Adipocyte (in vitro differentiated cells): ENCODE data around the gene WDTC1.
"Not testable (repeated sequence)": the region's sequence is repeated elsewhere in the genome, so short reads cannot be mapped to it uniquely, and the experiment has no call there.

ENCODE experiments used
- DNase-seq: peaks from one replicate; pipeline ENCODE4 v3.0.0-alpha.2; 2015; ENCODE audit warnings: low read depth
- H3K27me3 ChIP-seq: replicated peaks from 2 replicates; pipeline ENCODE4 v1.7.0; 2013; ENCODE audit warnings: mild to moderate bottlenecking, low read length, moderate library complexity; ENCODE audit not compliant: control insufficient read depth, insufficient read depth
- H3K36me3 ChIP-seq: 2 replicates; pipeline ENCODE4 v1.7.0; 2013; ENCODE audit warnings: low read length, mild to moderate bottlenecking, moderate library complexity; ENCODE audit not compliant: control insufficient read depth, insufficient read depth, severe bottlenecking
- H3K4me1 ChIP-seq: 2 replicates; pipeline ENCODE4 v1.7.0; 2013; ENCODE audit warnings: mild to moderate bottlenecking, low read length, moderate library complexity; ENCODE audit not compliant: control insufficient read depth, insufficient read depth
- H3K4me3 ChIP-seq: 2 replicates; pipeline ENCODE4 v1.7.0; 2013; ENCODE audit warnings: mild to moderate bottlenecking, low read length, moderate library complexity
- H3K9ac ChIP-seq: 2 replicates; pipeline ENCODE4 v1.7.0; 2013; ENCODE audit warnings: mild to moderate bottlenecking, low read length, moderate library complexity
- H3K9me3 ChIP-seq: 2 replicates; pipeline ENCODE4 v1.7.0; 2013; ENCODE audit warnings: mild to moderate bottlenecking, low read length, moderate library complexity; ENCODE audit not compliant: control insufficient read depth

WDTC1 gene

GRCh38 chr1:27234049-27234882 is at the start of gene WDTC1:
WDTC1 (plus strand) TSS chr1:27234632; CDS start chr1:27261055, 26,423 bp downstream.
- Histone ChIP-seq H3K9me3 (no peaks in the 10 kb centered on the region), H3K36me3 (no peaks in the 10 kb centered on the region), H3K9ac (peak within 1 kb of the TSS; percentile 73), H3K4me1 (peaks cover 11% of the 10 kb centered on the region), H3K27me3 (no peaks in the 10 kb centered on the region), H3K4me3 (peak within 1 kb of the TSS; percentile 82)
- peak; percentile 99 for DNase-seq

DNA sequence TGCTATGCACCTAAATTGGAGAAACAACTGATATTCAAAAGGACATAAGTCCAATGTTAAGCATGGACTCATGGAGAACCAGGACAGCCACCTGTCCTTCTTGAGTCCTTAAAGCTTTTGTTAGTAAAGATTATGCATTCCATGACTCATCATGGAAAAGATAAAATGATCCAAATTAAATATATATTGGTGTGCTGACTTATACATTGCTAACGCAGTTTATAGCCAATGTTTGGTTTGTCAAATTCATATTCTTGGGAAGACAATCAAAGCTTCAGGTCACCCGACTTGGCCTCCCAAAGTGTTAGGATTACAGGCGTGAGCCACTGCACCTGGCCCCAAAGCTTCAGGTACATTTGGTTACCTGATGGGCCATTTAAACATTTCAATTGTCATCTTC is 49.8 kb upstream of the WDTC1 start:
- peaks cover 16% of the 10 kb centered on the region for H3K9me3 ChIP-seq
- DNase-seq: not testable (repeated sequence)

DNA sequence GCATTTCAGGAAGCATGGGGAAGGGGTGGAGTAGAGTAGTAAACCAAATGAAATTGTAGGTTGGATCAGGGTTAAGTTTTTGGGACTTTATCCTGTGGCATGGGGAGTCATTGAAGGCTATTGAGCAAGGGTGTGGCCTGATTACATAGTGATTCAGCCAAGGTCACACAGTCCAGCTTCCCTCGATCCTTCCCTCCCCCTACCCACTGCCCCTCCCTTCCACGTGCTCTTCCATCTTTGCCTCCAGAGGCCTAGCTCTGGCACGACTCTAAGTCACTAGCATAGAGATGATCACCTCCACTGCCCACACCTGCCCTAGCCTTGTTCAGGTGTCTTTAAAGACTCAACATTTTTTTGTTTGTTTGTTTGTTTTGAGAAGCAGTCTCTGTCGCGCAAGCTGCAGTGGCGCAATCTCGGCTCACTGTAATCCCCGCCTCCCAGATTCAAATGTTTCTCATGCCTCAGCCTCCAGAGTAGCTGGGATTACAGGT is 42.3 kb upstream of the WDTC1 start:
- no peak for DNase-seq
- Histone ChIP-seq H3K36me3 (no peaks in the 10 kb centered on the region), H3K4me1 (peaks cover 11% of the 10 kb centered on the region), H3K4me3 (no peak overlapping the region), H3K27me3 (no peaks in the 10 kb centered on the region), H3K9ac (no peak overlapping the region), H3K9me3 (no peaks in the 10 kb centered on the region)

More for the DNA sequence above, 49.8 kb upstream of the WDTC1 start:
- H3K9ac ChIP-seq, H3K4me1 ChIP-seq, H3K4me3 ChIP-seq, H3K27me3 ChIP-seq, H3K36me3 ChIP-seq: not testable (repeated sequence)

DNA sequence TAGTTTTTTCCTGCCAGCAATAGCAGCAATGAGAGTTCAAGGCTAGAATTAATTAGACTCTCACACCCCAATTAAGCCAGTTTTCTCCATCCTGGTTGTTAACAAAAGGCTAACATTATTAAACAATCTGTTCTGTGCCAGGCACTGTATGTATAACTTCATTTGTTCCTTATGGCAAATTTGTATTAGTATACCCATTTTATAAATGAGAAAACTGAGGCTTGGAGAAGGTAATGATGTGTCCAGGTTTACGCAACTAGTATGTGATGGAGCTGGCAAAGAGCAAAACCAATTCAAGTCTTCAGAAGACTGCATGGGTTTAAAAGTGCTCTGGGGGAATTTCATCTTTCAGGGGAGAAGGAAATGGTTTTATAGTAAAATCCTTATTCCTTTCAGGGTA is 41.2 kb upstream of the WDTC1 start:
- no peaks in the 10 kb centered on the region for H3K36me3 ChIP-seq
- H3K9me3 ChIP-seq: no peaks in the 10 kb centered on the region

DNA sequence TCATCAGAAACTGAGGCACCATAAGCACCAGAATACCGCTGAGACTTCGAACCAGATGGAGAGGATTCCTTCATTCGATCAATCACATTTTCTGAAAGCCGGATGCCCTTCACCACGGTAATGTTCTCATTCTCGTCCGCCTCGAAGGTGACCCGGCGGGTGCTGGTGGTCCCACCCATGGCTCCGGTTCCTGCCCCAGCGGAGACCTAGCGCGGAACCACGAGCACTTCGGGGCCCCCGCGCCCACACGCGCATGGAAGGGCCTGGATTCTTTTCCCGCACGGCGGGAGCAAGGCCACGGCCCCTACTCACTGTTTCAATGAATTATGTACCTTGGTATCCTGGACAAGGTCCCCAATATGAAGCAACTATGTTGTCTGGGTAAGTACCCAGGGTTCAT is 33.1 kb upstream of the WDTC1 start:
- no peak for DNase-seq
- H3K4me1 ChIP-seq: peaks cover 9% of the 10 kb centered on the region
- peaks cover 4% of the 10 kb centered on the region for H3K27me3 ChIP-seq
- no peak overlapping the region for H3K9ac ChIP-seq
- no peak overlapping the region for H3K4me3 ChIP-seq
- no peaks in the 10 kb centered on the region for H3K9me3 ChIP-seq
- H3K36me3 ChIP-seq: no peaks in the 10 kb centered on the region

More for the DNA sequence above, 41.2 kb upstream of the WDTC1 start:
- Histone ChIP-seq H3K4me3 (no peak overlapping the region), H3K4me1 (peaks cover 11% of the 10 kb centered on the region), H3K9ac (no peak overlapping the region), H3K27me3 (no peaks in the 10 kb centered on the region)
- no peak for DNase-seq

- peaks cover 5% of the 10 kb centered on the region for H3K27me3 ChIP-seq
- no peak overlapping the region for H3K4me3 ChIP-seq
- no peaks in the 10 kb centered on the region for H3K9me3 ChIP-seq
- peaks cover 9% of the 10 kb centered on the region for H3K4me1 ChIP-seq
- DNase-seq: peak; percentile 8
- no peaks in the 10 kb centered on the region for H3K36me3 ChIP-seq
- no peak overlapping the region for H3K9ac ChIP-seq
Observed at GRCh38 chr1:27203946-27204345, 30.5 kb upstream of the WDTC1 start.

DNA sequence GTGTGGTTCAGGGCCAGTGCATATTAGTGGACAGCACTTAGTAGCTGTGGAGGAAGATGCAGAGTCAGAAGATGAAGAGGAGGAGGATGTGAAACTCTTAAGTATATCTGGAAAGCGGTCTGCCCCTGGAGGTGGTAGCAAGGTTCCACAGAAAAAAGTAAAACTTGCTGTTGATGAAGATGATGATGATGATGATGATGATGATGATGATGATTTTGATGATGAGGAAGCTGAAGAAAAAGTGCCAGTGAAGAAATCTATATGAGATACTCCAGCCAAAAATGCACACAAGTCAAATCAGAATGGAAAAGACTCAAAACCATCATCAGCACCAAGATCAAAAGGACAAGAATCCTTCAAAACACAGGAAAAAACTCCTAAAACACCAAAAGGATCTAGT is 27.2 kb upstream of the WDTC1 start:
- not testable (repeated sequence) for H3K4me1 ChIP-seq, H3K27me3 ChIP-seq, DNase-seq, H3K36me3 ChIP-seq, H3K9ac ChIP-seq, H3K9me3 ChIP-seq, H3K4me3 ChIP-seq

GRCh38 chr1:27208143-27208850 is 26.1 kb upstream of the WDTC1 start:
- peak; percentile 8 for DNase-seq
- not testable (repeated sequence) for H3K9ac ChIP-seq, H3K4me3 ChIP-seq, H3K27me3 ChIP-seq, H3K4me1 ChIP-seq, H3K9me3 ChIP-seq, H3K36me3 ChIP-seq

DNA sequence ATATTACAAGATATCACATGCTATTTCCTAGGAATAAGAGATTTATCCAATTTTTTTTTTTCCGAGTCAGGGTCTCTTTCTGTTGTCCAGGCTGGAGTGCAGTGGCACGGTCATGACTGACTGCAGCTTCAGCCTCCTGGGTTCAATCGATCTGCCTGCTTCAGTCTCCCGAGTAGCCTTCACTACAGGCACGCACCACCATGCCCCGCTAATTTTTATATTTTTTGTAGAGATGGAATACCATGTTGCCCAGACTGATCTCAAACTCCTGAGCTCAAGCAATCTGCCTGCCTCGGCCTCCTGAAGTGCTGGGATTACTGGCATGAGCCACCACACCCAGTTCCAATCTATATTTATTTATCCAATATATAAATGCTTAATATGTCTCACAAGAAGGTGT is 18.0 kb upstream of the WDTC1 start:
- H3K4me3 ChIP-seq: no peak overlapping the region
- no peaks in the 10 kb centered on the region for H3K4me1 ChIP-seq
- no peak for DNase-seq
- no peak overlapping the region for H3K9ac ChIP-seq
- H3K36me3 ChIP-seq: no peaks in the 10 kb centered on the region
- peaks cover 6% of the 10 kb centered on the region for H3K27me3 ChIP-seq
- H3K9me3 ChIP-seq: peaks cover 7% of the 10 kb centered on the region

DNA sequence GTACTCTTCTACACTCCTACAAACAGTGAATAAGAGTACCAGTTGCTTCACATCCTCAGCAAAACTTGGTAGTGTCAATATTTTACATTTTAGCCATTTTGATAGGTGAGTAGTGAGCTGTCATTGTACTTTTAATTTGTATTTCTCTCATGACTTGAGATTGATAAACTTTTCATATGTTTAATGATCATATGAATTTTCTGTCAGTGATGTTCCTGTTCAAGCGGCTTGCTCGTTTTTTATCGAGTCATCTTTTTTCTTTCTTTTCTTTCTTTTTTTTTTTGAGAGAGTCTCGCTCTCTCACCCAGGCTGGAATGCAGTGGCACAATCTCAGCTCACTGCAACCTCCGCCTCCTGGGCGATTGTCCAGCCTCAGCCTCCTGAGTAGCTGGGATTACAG is 17.0 kb upstream of the WDTC1 start:
- DNase-seq: no peak
- no peaks in the 10 kb centered on the region for H3K36me3 ChIP-seq
- peaks cover 6% of the 10 kb centered on the region for H3K27me3 ChIP-seq
- no peak overlapping the region for H3K4me3 ChIP-seq
- H3K9me3 ChIP-seq: peaks cover 7% of the 10 kb centered on the region
- no peaks in the 10 kb centered on the region for H3K4me1 ChIP-seq
- no peak overlapping the region for H3K9ac ChIP-seq

- no peaks in the 10 kb centered on the region for H3K4me1 ChIP-seq
- no peak overlapping the region for H3K4me3 ChIP-seq
- H3K27me3 ChIP-seq: peaks cover 6% of the 10 kb centered on the region
- no peak for DNase-seq
- H3K36me3 ChIP-seq: no peaks in the 10 kb centered on the region
- H3K9me3 ChIP-seq: peaks cover 7% of the 10 kb centered on the region
- no peak overlapping the region for H3K9ac ChIP-seq
Observed at GRCh38 chr1:27218736-27219135, 15.7 kb upstream of the WDTC1 start.
